Measurements from ENCODE around the gene PLAAT5. TPM values are rescaled to one million over a fixed set of nuclear protein-coding genes. Genes with fewer than 3 reads are reported as not detected.
"Not testable (repeated sequence)": the region's sequence is repeated elsewhere in the genome, so short reads cannot be mapped to it uniquely, and the experiment has no call there.

Gene PLAAT5
- total RNA-seq, 1 donor from 2014 or later: 3.8 TPM

GRCh38 chr11:63445720-63446119 lies 45.2 kb downstream of the PLAAT5 start:
- H3K36me3 Mint-ChIP-seq (ENCODE audit: low read depth, unreplicated experiment): no peaks in the 10 kb centered on the region
- no peak overlapping the region for H3K4me3 Mint-ChIP-seq (ENCODE audit: unreplicated experiment)
- H3K9me3 Mint-ChIP-seq (ENCODE audit: unreplicated experiment): no peaks in the 10 kb centered on the region
- TF ChIP-seq CTCF (IDR thresholded peaks at IDR 0.05; ENCODE audit: unreplicated experiment): no peak
- no peak overlapping the region for H3K27ac Mint-ChIP-seq (ENCODE audit: unreplicated experiment)
- no peaks in the 10 kb centered on the region for H3K27me3 Mint-ChIP-seq (ENCODE audit: unreplicated experiment)
- H3K4me1 Mint-ChIP-seq (ENCODE audit: unreplicated experiment): no peaks in the 10 kb centered on the region
- no peak for DNase-seq (ENCODE audit: low spot score)

GRCh38 chr11:63445118-63445517 lies 45.8 kb downstream of the PLAAT5 start:
- Mint-ChIP-seq H3K27ac (ENCODE audit: unreplicated experiment) (no peak overlapping the region), H3K36me3 (ENCODE audit: low read depth, unreplicated experiment) (no peaks in the 10 kb centered on the region), H3K4me1 (ENCODE audit: unreplicated experiment) (no peaks in the 10 kb centered on the region), H3K4me3 (ENCODE audit: unreplicated experiment) (no peak overlapping the region), H3K27me3 (ENCODE audit: unreplicated experiment) (no peaks in the 10 kb centered on the region), H3K9me3 (ENCODE audit: unreplicated experiment) (no peaks in the 10 kb centered on the region)
- no peak for TF ChIP-seq CTCF (IDR thresholded peaks at IDR 0.05; ENCODE audit: unreplicated experiment)
- no peak for DNase-seq (ENCODE audit: low spot score)

DNA sequence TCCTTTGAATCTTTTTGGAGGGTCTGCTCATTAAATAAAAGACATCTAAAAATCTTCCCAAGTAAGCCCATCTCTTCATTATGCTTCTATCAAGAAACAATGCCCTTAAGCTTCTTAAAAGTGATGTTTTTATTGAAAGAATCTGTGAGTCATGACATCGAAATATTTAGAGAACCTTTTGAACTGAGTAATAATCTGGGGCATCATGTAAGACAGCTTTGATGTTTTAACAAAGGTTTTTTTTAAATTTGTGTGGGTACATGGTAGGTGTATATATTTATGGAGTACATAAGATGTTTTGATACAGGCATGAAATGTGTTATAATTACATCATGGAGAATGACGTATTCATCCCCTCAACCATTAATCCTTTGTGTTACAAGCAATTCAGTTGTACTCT lies 46.8 kb downstream of the PLAAT5 start:
- H3K27ac Mint-ChIP-seq (ENCODE audit: unreplicated experiment): no peak overlapping the region
- DNase-seq (ENCODE audit: low spot score): no peak
- H3K4me3 Mint-ChIP-seq (ENCODE audit: unreplicated experiment): no peak overlapping the region
- no peaks in the 10 kb centered on the region for H3K36me3 Mint-ChIP-seq (ENCODE audit: low read depth, unreplicated experiment)
- H3K9me3 Mint-ChIP-seq (ENCODE audit: unreplicated experiment): no peaks in the 10 kb centered on the region
- no peak for TF ChIP-seq CTCF (IDR thresholded peaks at IDR 0.05; ENCODE audit: unreplicated experiment)
- H3K27me3 Mint-ChIP-seq (ENCODE audit: unreplicated experiment): no peaks in the 10 kb centered on the region
- H3K4me1 Mint-ChIP-seq (ENCODE audit: unreplicated experiment): no peaks in the 10 kb centered on the region

DNA sequence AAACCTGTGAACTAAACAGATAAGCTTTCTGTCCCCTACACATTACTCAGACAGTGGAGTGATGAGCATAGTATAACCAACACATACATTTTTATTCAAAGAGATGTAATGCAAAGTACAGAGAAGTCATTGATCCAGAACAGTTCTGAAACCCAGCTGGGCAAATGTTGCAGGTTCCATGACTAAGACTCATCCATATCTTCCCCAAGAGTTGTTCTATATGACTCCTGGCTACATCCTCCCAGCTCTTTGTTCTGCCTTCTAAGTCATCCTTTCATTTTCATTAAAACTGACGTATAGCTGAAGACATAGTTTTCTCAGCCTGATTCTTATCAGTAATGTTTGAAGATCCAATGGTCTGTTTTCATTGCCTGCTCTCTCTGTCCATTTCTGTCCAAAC lies 47.3 kb downstream of the PLAAT5 start:
- no peak for DNase-seq (ENCODE audit: low spot score)

GRCh38 chr11:63435831-63436230 lies 55.1 kb downstream of the PLAAT5 start:
- not testable (repeated sequence) for H3K9me3 Mint-ChIP-seq (ENCODE audit: unreplicated experiment)

More for the DNA sequence above, 47.3 kb downstream of the PLAAT5 start:
- Mint-ChIP-seq H3K27me3 (ENCODE audit: unreplicated experiment) (no peaks in the 10 kb centered on the region), H3K36me3 (ENCODE audit: low read depth, unreplicated experiment) (no peaks in the 10 kb centered on the region), H3K4me1 (ENCODE audit: unreplicated experiment) (no peaks in the 10 kb centered on the region), H3K4me3 (ENCODE audit: unreplicated experiment) (no peak overlapping the region), H3K27ac (ENCODE audit: unreplicated experiment) (no peak overlapping the region), H3K9me3 (ENCODE audit: unreplicated experiment) (no peaks in the 10 kb centered on the region)
- TF ChIP-seq CTCF (IDR thresholded peaks at IDR 0.05; ENCODE audit: unreplicated experiment): no peak

GRCh38 chr11:63435351-63435750 lies 55.6 kb downstream of the PLAAT5 start:
- H3K9me3 Mint-ChIP-seq (ENCODE audit: unreplicated experiment); H3K27ac Mint-ChIP-seq (ENCODE audit: unreplicated experiment); H3K4me1 Mint-ChIP-seq (ENCODE audit: unreplicated experiment); H3K4me3 Mint-ChIP-seq (ENCODE audit: unreplicated experiment); H3K36me3 Mint-ChIP-seq (ENCODE audit: low read depth, unreplicated experiment); H3K27me3 Mint-ChIP-seq (ENCODE audit: unreplicated experiment); DNase-seq (ENCODE audit: low spot score): not testable (repeated sequence)

More at GRCh38 chr11:63435831-63436230, 55.1 kb downstream of the PLAAT5 start:
- H3K36me3 Mint-ChIP-seq (ENCODE audit: low read depth, unreplicated experiment); H3K4me3 Mint-ChIP-seq (ENCODE audit: unreplicated experiment); H3K27me3 Mint-ChIP-seq (ENCODE audit: unreplicated experiment); DNase-seq (ENCODE audit: low spot score); H3K27ac Mint-ChIP-seq (ENCODE audit: unreplicated experiment); H3K4me1 Mint-ChIP-seq (ENCODE audit: unreplicated experiment): not testable (repeated sequence)

DNA sequence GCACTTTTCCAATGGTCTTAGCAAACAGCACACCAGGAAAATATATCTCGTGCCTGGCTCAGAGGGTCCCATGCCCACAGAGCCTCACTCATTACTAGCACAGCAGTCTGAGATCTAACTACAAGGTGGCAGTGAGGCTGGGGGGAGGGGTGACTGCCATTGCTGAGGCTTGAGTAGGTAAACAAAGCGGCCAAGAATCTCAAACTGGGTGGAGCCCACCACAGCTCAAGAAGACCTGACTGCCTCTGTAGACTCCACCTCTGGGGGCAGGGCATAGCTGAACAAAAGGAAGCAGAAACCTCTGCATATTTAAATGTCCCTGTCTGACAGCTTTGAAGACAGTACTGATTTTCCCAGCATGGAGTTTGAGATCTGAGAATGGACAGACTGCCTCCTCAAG lies 60.2 kb downstream of the PLAAT5 start:
- not testable (repeated sequence) for H3K36me3 Mint-ChIP-seq (ENCODE audit: low read depth, unreplicated experiment); DNase-seq (ENCODE audit: low spot score); H3K27ac Mint-ChIP-seq (ENCODE audit: unreplicated experiment); H3K27me3 Mint-ChIP-seq (ENCODE audit: unreplicated experiment); H3K9me3 Mint-ChIP-seq (ENCODE audit: unreplicated experiment); H3K4me3 Mint-ChIP-seq (ENCODE audit: unreplicated experiment); H3K4me1 Mint-ChIP-seq (ENCODE audit: unreplicated experiment)

Data from endothelial cell (in vitro differentiated cells).